HG03045 (cell line): ENCODE measurements around the gene FARSB.

Experiments
- ATAC-seq: cut with Tn5 transposase; IDR thresholded peaks from one replicate; pipeline ENCODE4 v1.9.1; 2021; ENCODE audit warnings: mild to moderate bottlenecking, moderate library complexity; ENCODE audit not compliant: unreplicated experiment

Gene FARSB

DNA sequence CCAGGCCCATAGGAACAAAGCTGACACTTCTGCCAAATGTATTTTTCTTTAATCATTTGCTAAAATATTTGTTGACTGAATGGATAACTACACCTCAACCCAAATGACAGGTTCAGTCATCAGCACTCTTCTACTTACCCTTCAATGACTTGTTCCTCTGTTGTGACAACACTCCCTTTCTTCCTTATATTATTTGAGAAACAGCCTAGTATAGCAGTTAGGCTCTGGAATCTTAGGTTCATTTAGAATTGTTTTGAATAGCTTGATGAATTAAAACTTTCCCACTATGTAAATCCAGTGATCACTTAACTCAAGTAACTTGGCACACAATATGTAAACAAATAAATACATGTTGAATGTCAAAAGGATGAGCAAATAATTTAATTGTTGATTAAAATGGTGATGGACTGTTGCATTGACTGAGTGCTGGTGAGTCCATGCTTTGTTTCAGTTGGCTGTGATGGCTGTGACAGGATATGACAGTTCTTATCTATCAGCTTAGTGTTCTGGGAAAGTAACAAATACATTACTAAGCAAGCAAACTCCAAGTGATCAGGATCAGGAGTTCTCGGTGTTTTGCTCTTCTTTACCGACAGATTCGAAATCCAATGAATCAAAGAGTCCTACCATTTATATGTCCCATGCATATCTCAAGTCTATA, 12.7 kb upstream of the FARSB start:
- no peak for ATAC-seq

DNA sequence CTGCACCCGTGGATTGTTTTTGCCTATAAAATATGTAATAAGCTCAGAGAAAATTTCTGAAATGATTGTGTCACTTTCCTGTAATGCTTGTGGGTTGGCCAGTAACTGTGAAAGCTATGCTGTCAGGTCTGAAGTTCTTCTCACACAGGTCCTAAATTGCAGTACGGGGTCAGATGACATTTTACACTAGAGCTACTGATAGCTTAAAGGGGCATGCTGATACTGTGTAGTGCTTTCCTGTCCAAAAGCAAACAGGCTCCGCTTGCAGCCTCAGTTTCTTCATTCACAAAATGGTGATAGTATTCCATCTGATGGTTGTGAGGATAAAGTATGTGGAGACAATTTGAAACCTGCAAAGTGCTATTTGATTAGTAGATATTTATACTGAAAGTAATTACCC, 7.6 kb upstream of the FARSB start:
- no peak for ATAC-seq

DNA sequence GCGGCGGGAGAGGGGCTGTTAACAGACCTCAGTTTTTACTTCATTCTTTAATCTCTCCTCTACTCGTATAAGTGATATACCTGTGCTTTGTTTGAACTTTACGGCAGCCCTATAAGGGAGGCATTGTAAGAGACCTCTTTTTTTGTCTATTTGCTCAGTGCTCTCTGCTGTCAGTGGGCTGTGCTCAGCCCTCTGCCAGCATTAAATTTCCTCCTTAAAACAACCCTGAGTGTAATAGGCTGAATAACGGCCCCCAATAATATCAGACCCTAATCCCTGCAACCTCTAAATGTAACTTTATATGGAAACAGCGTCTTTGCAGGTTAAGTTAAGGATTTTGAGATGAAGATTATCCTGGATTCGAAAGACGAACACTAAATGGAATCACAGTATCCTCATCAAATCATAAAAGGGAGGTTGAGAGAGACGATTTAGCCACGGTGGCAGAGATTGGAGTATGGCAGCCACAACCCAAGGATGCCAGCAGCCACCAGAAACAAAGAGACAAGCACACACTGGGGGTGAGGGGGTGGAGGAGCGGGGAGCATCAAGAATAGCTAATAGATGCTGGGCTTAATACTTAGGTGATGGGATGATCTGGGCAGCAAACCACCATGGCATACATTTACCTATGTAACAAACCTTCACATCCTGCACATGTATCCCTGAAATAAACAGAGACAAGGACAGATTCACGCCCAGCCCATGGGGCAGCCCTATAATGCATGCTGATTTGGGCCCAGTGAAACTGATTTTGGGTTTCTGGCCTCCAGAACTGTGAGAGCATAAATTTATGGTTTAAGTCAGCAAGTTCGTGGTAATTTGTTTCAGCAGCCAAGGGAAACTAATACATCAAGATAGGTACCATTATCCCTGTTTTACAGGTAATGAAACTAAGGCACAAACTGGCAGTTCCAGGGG, 894 bp upstream of the FARSB start:
- peak; percentile 28 for ATAC-seq

DNA sequence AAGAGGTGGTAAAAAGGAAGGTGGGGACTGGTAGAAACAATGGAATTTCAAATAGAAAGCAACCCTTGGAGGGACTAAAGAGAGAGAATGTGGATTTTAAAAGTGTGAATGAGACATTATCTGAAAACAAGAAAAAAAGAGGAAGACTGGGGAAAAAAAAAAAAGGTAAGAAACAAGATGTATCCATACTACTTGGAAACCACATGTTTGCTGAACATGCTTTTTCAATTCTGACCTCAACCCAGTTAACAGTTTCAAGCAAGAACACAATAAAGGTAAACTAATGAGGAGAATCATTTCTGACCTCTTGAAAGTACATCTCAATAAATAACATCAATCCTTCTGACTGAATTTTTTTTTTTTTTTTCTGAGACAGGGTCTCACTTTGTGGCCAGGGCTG, 2.6 kb downstream of the FARSB start:
- ATAC-seq: no peak

DNA sequence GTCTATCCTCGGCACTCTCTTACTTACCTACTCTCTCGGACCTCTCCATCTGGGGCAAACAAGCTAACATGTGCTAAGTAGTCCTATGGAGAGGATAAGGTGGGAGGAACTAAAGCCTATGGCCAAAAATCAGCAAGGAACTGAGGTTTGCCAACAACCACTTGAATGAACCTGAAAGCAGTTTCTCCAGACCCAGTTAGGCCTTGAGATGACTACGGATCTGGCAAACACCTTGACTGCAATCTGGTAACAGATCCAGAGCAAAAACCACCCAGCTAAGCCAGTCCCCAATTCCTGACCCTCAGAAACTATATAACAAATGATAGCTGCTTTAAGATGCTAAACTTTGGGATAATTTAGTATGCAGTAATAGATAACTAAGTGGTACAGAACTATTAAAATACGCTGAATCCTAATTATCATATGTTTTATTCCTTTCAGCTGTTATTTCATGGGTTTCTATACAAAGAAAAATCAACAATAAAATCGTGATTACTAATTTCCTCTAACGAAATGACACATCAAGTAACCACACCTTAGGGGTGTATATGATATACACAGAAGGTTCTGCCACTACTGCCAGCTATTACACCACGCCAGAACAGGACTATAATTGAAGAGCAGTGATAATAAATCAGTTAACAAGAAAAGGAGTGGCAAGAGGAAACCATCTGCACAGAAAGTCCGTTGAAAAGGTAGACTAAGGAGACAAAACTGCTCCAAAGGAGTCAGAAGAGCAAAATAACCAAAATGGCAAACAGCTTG, 3.2 kb downstream of the FARSB start:
- ATAC-seq: no peak

DNA sequence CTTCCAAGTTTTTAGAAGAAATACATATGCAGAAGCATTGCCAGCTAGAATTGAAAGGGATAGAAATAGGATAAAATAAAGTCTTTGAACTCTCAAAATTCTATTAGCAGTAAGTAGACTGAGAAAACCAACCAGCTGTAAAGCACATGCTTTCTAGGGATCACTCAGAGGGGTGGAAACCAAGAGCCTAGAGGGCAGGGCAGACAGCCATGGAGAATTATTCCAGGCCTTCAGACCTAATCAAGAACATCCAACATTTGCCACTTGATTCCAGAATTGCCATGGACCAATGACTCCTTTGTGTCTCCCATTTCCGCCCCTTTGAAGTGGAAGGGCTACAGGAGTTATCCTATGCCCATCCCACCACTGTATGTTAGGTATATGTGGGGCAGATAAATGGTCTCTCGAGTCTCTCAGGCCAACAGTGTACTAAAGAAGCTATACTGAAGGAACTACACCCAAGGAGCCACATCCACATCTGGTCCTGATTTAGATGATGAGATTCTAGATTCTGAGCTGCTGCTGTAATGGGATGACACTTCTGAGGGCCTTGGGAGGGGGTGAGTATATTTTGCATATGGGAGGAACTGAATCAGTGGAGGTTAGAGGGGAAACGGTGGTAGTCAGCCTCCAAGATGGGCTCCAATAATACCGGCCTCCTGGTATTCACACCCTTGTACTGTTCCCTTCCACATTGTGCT, 4.0 kb downstream of the FARSB start:
- ATAC-seq: no peak

DNA sequence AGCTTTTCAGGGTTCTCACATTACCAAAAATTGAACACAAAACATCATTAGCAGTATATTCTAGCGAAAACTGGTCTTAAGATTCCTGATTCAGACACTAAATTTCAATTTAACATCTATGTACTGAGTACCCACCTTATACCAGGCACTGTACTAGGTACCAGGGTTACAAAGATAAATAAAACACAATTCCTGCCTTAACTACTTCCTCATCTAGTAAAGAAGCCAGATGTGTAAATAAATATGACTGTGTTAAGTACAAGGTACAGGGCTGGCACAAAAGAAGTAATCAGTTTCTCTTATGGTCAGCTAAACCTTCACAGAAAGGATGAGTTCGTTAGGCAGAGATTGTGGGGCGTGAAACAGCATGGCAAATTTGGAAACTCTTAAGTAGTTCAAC, 6.1 kb downstream of the FARSB start:
- no peak for ATAC-seq

DNA sequence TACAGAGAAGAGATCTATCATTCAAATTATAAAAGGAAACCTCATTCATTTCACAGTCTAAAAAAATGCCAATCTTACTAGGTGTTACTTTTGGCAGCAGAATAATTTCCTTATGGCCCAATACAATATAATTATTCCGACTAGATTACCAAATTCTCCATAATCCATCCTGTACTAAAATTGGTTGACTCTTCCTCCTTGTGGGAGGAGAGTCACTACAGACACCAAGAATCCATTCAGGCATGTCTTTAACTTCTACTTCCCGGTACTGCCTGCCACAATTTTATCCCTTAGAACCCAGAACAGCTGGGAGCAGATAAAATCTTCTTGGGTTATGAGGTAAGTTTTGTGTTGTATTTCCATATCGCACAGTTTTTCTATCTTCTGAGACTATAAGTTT, 9.9 kb downstream of the FARSB start:
- no peak for ATAC-seq

DNA sequence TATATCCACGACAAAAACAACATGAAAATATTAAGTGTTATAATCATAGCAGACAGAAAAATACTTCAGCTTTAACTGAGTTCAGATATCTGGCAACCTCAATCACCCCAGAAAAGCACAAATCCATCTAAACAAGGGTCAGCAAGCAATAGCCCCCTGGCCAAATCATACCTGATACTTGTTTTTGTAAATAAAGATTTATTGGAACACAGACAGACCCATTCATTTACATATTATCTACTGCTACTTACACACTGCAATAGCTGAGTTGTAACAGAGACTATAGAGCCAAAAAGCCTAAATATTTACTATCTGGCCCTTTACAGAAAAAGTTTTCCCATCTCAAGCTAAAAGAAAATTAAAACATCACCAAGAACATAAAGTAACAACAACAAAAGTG, 12.8 kb downstream of the FARSB start:
- no peak for ATAC-seq

DNA sequence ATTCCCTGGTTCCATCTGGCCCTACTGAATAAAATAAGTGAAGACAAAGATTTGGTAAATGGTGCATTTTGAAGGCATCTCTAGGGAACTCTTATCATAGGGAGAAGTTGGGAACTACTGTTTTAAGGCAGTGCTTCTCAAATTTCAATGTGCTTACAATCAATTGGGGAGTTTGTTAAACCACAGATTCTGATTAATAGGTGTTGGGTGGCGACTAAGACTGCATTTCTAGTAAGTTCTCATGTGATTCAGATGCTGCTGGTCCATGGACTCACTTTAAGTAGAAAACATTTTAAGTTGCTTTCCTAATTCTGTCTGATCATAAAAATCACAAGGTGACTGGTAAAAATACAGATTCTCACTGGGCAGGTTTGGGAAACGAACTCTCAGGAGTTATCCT, 14.6 kb downstream of the FARSB start:
- no peak for ATAC-seq

DNA sequence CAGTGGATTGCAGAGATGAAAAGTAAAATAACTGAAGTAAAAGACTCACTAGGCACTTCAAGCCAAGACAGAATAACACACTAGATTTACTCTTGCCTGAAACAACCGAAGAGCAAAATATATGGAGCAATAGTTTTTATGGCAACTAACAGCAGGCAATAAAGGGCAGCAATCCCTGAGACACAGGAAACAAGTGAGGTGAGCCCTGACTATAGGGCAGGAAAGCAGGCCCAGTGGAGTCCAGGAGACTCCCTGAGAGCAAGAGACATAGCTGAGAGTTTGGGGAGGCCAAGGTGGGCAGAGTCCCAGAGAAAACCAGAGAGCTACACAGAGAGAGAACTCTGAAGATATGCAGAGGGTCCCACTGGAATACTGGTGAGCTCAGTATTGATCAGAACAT, 18.8 kb downstream of the FARSB start:
- no peak for ATAC-seq

DNA sequence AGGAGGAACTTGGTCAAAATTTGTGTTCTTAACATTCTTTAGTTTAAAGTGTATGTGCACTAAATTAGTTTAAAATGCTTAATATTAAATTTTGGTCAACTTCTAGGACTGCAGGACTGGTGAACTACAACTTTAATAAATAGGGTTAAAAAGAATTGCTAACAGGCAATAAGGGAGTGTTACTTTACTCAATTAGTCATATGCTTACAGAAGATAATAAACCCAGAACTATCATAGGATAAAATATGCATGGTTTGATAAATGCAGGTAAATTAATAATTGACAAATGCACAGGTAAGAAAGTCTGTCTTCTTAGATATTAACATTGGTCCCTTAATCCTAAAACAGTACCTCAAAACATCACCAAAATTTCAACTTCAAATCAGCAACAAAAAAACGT, 20.6 kb downstream of the FARSB start:
- ATAC-seq: no peak

DNA sequence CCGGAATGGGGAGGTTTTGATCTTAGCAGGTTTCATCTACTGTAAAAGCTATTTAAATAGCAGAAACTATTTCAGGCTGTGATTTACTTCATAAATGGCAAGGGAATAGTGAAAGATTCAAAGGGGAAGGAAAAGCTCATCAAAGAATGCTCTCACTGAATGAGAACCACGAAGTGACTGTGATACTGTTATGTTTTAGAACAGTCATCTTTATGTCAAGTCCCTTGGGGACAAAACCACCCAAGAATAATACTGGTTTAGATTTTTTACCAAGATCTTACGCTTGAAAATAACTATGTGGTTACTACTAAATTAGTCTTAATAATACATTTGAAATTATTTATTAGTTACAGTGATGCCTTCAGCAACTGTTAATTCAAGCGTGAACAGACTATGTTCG, 28.1 kb downstream of the FARSB start:
- ATAC-seq: no peak

DNA sequence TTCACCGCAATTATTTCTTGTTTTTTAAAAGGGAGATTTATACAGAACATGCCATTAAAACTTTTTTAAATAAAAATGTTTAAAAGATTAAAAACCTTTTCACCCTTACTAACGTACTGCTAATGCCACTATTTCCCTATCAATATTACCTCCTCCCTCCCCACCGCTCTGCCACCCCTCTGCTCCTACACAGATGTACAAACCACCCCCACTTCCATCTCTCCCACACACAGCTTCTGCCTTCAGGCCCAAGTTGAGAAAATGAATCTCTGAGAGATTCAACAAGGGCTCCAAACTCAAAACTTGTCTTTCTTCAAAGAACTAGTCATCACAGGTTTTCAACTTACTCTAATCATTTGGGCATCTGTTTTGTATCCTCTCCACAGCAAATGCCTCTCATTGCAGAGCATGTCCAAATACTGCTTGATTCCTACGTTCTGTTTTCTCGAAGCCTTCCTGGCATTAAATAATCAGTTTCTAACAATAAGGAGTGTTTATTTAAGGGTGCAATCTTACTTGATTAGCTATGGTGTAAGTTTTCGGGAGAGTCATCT, 32.1 kb downstream of the FARSB start:
- no peak for ATAC-seq

DNA sequence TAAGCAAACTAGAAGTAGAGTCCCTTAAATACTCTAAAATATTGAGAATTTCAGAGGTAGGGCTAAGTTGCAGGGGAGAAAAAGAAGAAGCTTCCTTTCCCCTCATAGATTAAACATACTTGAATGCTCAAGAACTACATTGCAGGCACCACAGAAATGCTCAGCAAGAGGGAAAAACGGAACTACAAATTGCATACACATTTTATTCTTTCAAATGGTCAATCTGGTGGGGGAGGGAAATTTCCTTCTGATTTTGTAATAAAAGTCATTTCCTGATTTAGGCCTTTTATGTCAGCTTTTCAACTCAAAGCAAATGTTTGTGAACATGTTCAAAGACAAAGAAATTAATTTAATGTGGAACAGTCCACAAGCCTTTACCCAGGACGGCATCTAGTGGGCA, 33.0 kb downstream of the FARSB start:
- ATAC-seq: no peak

DNA sequence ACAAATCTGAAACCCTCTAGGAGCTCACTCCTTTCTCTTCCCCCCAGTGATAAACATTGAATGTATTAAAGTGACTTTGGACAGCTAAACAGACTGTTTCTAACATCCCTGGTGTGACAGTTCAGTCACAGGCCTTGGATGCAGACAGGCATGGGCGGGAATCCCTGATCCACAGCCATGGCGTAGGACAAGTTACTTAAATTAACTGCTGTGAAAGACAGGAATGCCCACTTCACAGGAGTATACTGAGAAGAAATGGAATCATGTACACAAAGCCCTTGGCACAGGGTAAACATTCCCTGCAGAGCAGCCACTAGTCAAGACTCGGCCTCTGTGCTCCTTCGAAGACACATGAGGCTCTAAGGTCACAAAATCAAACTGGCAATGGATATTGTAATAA, 34.0 kb downstream of the FARSB start:
- no peak for ATAC-seq

DNA sequence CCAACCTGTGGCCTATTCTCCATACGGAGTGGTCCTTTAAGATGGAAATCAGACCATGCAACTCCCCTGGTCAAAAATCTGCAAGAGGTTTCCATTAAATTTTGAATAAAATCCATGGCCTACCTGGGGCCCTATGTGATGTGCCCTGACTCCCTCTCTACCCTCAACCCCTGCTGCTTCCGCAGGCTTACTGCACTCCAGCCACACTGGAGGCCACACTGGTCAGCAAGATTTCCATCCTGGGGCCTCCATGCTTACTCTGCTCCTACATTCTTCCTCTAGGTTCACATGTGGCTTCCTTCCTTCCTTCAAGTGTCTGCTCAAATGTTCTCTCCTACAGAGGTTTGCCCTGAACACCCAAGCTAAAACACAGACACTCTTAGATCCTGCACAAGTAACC, 40.6 kb downstream of the FARSB start:
- no peak for ATAC-seq

DNA sequence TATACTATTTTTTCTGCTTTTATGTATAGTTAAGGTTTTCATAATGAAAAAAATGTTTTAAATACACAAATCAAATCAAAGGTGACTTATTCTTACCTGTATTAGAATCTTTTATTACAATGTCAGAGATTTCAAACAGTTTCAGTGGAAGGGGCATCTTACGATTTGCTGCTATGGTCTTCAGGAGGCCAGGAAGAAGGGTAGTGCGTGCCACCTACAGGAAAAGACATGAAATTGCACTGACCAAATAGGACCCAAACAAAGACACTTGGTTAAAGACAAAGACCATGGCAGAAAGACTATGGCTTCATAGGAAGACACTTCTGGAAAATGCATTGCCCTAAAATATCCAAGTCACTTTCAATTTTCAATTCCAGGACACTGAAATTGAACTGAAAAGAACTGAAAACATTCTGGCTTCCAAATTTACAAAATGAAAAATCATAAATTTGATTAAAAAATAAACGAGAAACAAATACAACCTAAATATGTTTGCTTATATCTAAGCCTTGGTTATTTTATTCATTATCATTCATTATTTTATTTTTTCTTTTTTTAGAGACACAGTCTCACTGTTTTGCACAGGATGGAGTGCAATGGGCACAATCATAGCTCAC, 42.1 kb downstream of the FARSB start:
- peak; percentile 87 for ATAC-seq

DNA sequence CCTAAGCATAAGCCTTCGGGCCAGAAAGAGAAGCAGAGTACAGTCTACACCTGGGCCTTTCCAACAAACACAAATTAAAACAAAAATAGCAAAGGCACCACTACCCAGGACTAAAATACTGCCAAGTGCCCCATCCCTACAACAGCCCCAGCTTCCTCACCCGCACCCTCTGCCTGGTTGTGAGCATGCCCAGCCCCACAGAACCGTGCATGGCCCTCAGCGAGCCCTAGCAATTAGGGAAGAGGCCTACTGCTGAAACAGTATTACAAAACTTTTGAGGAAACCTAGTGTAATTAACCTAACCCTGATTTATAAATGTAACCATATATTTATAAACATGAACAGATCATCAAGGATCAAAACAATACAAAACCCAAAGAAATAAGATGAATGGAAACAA, 44.2 kb downstream of the FARSB start:
- no peak for ATAC-seq

DNA sequence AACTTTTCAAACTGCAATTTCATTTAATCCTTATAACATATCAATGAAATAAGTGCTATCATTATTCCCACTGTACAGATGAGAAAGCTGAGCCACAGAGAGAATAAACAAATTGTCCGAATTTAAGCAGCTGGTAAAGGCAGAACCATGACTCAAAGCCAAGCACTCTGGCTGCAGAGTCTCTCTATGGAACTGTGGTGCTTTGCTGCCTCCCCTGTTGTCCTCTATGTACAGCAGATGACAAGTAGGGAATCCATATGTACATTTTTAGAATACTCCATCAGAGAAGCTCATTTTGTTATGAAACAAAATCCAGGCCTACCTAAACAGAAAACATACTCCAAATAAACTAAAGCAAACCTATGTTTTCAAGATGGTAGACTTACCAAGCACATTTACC, 45.1 kb downstream of the FARSB start:
- ATAC-seq: no peak
